Body of pancreas (tissue), 4 donors: Measurements from ENCODE around the gene LAMC2. TPM values are rescaled to one million over a fixed set of nuclear protein-coding genes. Genes with fewer than 3 reads are reported as not detected.
"Not testable (repeated sequence)": the region's sequence is repeated elsewhere in the genome, so short reads cannot be mapped to it uniquely, and the experiment has no call there.

Experiments
- ATAC-seq: fragments of 150-250 bp; one replicate; pipeline ENCODE4 v1.9.1; 2016
- DNase-seq, 4 donors: peaks; one replicate each; pipeline ENCODE4 v3.0.0-alpha.2; 2019
- H3K27ac ChIP-seq, 4 donors: fragments of 200-600 bp; sonication (generic); 1 replicate in 3 of 4; 2 replicates in 1 of 4; pipeline versions ENCODE4 v1.5.1 to v1.6.1; 2016 to 2019; ENCODE audit warnings: mild to moderate bottlenecking in 1 of 4, mixed read lengths in 1 of 4, moderate library complexity in 1 of 4
- H3K27me3 ChIP-seq, 2 donors: fragments of 200-600 bp; sonication (generic); one replicate each; pipeline ENCODE4 v1.6.0; 2016; ENCODE audit warnings: mild to moderate bottlenecking in 1 of 2
- H3K36me3 ChIP-seq, 2 donors: fragments of 200-600 bp; sonication (generic); replicated peaks in 1 of 2; 2 replicates each; pipeline ENCODE4 v1.5.1; 2016; ENCODE audit warnings: low read depth in 2 of 2; ENCODE audit not compliant: insufficient read depth in 1 of 2
- H3K4me1 ChIP-seq: fragments of 200-600 bp; sonication (generic); one replicate; pipeline ENCODE4 v1.6.0; 2016
- H3K4me3 ChIP-seq, 2 donors: fragments of 200-600 bp; sonication (generic); 1 replicate in 1 of 2; 2 replicates in 1 of 2; pipeline ENCODE4 v1.5.1; 2016 to 2019
- H3K9me3 ChIP-seq, 3 donors: fragments of 200-600 bp; sonication (generic); 1 replicate in 2 of 3; 2 replicates in 1 of 3; pipeline ENCODE4 v1.5.1; 2016
- CTCF ChIP-seq, 7 experiments: fragments of 450-650 bp in 4 of 7; fragments of 200-600 bp in 3 of 7; sonication (generic) in 3 of 7; IDR thresholded peaks; one replicate each; pipeline ENCODE4 v1.5.1; 2016 to 2019; ENCODE audit warnings: antibody characterized with exemption in 7 of 7
- POLR2A ChIP-seq, 3 donors: fragments of 450-650 bp; IDR thresholded peaks; one replicate each; pipeline ENCODE4 v1.6.1; 2016; ENCODE audit warnings: antibody characterized with exemption in 3 of 3, mild to moderate bottlenecking in 2 of 3
- WGBS, 2 donors: methylation state at CpG; one replicate each; pipeline ENCODE4 v1.1.5; 2017; 5-methylcytosine and 5-hydroxymethylcytosine counted together
- intact Hi-C: fragments of 100-400 bp; cut with DNase I; formaldehyde crosslinking; loops from one replicate; pipeline ENCODE4 v1.15.1; 2023
- total RNA-seq, 2 donors: library from RNA; depleted of rRNA; stranded (reverse); fragments of >200 nt; gene quantifications; one replicate each; pipeline ENCODE4 v1.1.0, GENCODE V29; 2016

Gene LAMC2
- total RNA-seq, 2 donors from 2014 or later: 3.6 to 6.7 TPM

GRCh38 chr1:183239793-183240525, 53.9 kb downstream of the LAMC2 start:
- Histone ChIP-seq H3K9me3 (no peaks in the 10 kb centered on the region), H3K27ac (no peak overlapping the region), H3K4me1 (no peaks in the 10 kb centered on the region), H3K4me3 (no peak overlapping the region), H3K36me3 (no peaks in the 10 kb centered on the region), H3K27me3 (no peaks in the 10 kb centered on the region)
- no peak for ATAC-seq
- intact Hi-C loops: loop anchor here (10.0 kb wide), 1 partner anchor 285 kb away; the partner anchor contains the start of gene SHCBP1L
- WGBS, 2 donors: 64 to 72% methylated on average over 8 of the region's 8 CpGs
- no peak for DNase-seq
- TF ChIP-seq CTCF (IDR thresholded peaks at IDR 0.05) (no peak), POLR2A (IDR thresholded peaks at IDR 0.05) (no peak)

GRCh38 chr1:183240526-183240825, 54.4 kb downstream of the LAMC2 start:
- Histone ChIP-seq H3K27me3 (no peaks in the 10 kb centered on the region), H3K9me3 (no peaks in the 10 kb centered on the region), H3K27ac (no peak overlapping the region), H3K4me1 (no peaks in the 10 kb centered on the region), H3K4me3 (no peak overlapping the region), H3K36me3 (no peaks in the 10 kb centered on the region)
- ATAC-seq (no peak), DNase-seq (no peak)
- intact Hi-C loops: no loop called here
- 69% methylated on average over 4 of the region's 4 CpGs for WGBS, 2 donors
- TF ChIP-seq CTCF (IDR thresholded peaks at IDR 0.05) (no peak), POLR2A (IDR thresholded peaks at IDR 0.05) (no peak)

GRCh38 chr1:183240853-183241252, 54.8 kb downstream of the LAMC2 start:
- H3K9me3 ChIP-seq, DNase-seq, H3K27ac ChIP-seq, H3K4me3 ChIP-seq, H3K4me1 ChIP-seq, H3K36me3 ChIP-seq, ATAC-seq, H3K27me3 ChIP-seq, intact Hi-C loops: not testable (repeated sequence)
- WGBS, 2 donors: 85 to 89% methylated on average over 8 of the region's 8 CpGs

- DNase-seq: no peak
- no peak overlapping the region for H3K4me3 ChIP-seq
- no peaks in the 10 kb centered on the region for H3K4me1 ChIP-seq
- WGBS, 2 donors: 57 to 65% methylated on average over 3 of the region's 3 CpGs
- no peak overlapping the region for H3K27ac ChIP-seq
- no peak for ATAC-seq
- no peaks in the 10 kb centered on the region for H3K9me3 ChIP-seq
- intact Hi-C loops: no loop called here
- no peaks in the 10 kb centered on the region for H3K27me3 ChIP-seq
- no peak for TF ChIP-seq POLR2A (IDR thresholded peaks at IDR 0.05)
- no peak for TF ChIP-seq CTCF (IDR thresholded peaks at IDR 0.05)
- no peaks in the 10 kb centered on the region for H3K36me3 ChIP-seq
Observed at GRCh38 chr1:183241471-183241870, 55.4 kb downstream of the LAMC2 start.

- H3K9me3 ChIP-seq: no peaks in the 10 kb centered on the region
- no peaks in the 10 kb centered on the region for H3K4me1 ChIP-seq
- intact Hi-C loops: no loop called here
- DNase-seq: no peak
- H3K4me3 ChIP-seq: no peak overlapping the region
- 56 to 58% methylated on average over 3 of the region's 3 CpGs for WGBS, 2 donors
- no peaks in the 10 kb centered on the region for H3K27me3 ChIP-seq
- peak; percentile 39 for ATAC-seq
- TF ChIP-seq CTCF (IDR thresholded peaks at IDR 0.05) (no peak), POLR2A (IDR thresholded peaks at IDR 0.05) (no peak)
- H3K36me3 ChIP-seq: no peaks in the 10 kb centered on the region
- H3K27ac ChIP-seq: no peak overlapping the region
Observed at GRCh38 chr1:183242556-183242955, 56.5 kb downstream of the LAMC2 start.
